ENCODE data around the gene ATF2.

- TF ChIP-seq POLR2AphosphoS5 (IDR thresholded peaks at IDR 0.05; ENCODE audit: borderline replicate concordance, low read depth, low read length), result no peak
- no peak for TF ChIP-seq EZH2 (IDR thresholded peaks at IDR 0.05)
These were observed 129.0 kb downstream of the ATF2 start for GRCh38 chr2:175039031-175039430.
